ENCODE results near the gene SERPINA3.

SERPINA3 gene

GRCh38 chr14:94640721-94641631 is 28.8 kb downstream of the SERPINA3 start:
- Mint-ChIP-seq H3K4me3 (no peak overlapping the region), H3K36me3 (no peaks in the 10 kb centered on the region), H3K4me1 (peaks cover 2 to 4% of the 10 kb centered on the region in 2 donors), H3K27ac (no peak overlapping the region), H3K9me3 (peaks cover 2% of the 10 kb centered on the region in 2 donors), H3K27me3 (peaks cover 4 to 14% of the 10 kb centered on the region in 2 donors)
- ATAC-seq (replicated peaks) (no peak), DNase-seq (no peak)

GRCh38 chr14:94641632-94641955 is 29.4 kb downstream of the SERPINA3 start:
- no peak overlapping the region for H3K27ac Mint-ChIP-seq
- ATAC-seq (replicated peaks) (no peak), DNase-seq (no peak)
- peaks cover 2 to 4% of the 10 kb centered on the region in 2 donors for H3K4me1 Mint-ChIP-seq
- H3K36me3 Mint-ChIP-seq: no peaks in the 10 kb centered on the region
- H3K9me3 Mint-ChIP-seq: peaks cover 2 to 4% of the 10 kb centered on the region in 2 donors
- peaks cover 4 to 14% of the 10 kb centered on the region in 2 donors for H3K27me3 Mint-ChIP-seq
- no peak overlapping the region for H3K4me3 Mint-ChIP-seq

GRCh38 chr14:94643316-94644101 is 31.3 kb downstream of the SERPINA3 start:
- Mint-ChIP-seq H3K4me1 (peaks cover 2 to 4% of the 10 kb centered on the region in 2 donors), H3K27ac (no peak overlapping the region), H3K36me3 (no peaks in the 10 kb centered on the region), H3K4me3 (no peak overlapping the region), H3K9me3 (peaks cover 2 to 4% of the 10 kb centered on the region in 2 donors), H3K27me3 (peaks cover 4 to 14% of the 10 kb centered on the region in 2 donors)
- ATAC-seq (replicated peaks) (no peak), DNase-seq (no peak)

DNA sequence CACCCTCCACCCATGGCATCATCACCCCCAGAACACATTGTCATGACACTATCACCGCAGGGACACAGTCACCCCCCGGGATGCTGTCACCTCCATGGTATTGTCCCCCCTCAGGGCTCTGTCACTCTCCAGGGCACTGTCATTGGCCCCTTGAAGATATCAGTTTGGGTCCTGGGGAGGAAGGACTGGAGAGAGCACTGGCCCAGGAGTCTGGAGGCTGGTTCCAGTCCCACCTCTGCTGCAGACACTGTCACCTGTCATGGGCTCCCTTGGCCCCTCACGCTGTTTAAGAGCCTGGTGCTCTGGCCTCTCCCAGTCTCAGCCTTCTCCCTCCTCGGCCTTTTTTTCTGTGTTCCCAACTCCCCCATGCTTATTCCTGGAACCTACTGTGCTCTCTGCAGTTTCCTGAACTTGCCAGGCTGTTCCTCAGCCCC is 31.9 kb downstream of the SERPINA3 start:
- Mint-ChIP-seq H3K27ac (no peak overlapping the region), H3K4me3 (no peak overlapping the region), H3K27me3 (peaks cover 4 to 14% of the 10 kb centered on the region in 2 donors), H3K36me3 (no peaks in the 10 kb centered on the region), H3K9me3 (peaks cover 0 to 4% of the 10 kb centered on the region in 2 donors), H3K4me1 (no peaks in the 10 kb centered on the region)
- no peak for DNase-seq
- ATAC-seq (replicated peaks): no peak

DNA sequence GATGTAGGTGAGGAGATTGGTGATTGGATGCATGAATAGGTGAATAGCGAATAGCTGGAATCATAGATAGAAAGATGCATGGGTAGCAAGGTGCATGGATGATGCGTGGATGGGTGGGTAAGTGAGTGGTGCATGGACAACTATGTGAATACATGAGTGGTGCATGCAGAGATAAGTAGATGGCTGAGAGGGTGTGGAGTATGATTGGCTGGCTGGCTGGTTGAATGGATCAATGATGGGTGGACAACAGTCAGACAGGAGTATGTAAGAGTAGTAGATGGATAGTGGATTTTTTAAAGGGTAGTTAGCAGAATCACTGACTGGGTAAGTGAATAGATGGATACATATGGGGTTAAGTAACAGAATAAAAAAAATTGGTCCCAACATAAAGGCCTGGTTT is 33.9 kb downstream of the SERPINA3 start:
- no peak for DNase-seq
- H3K9me3 Mint-ChIP-seq: peaks cover 0 to 4% of the 10 kb centered on the region in 2 donors
- no peak overlapping the region for H3K27ac Mint-ChIP-seq
- ATAC-seq (replicated peaks): no peak
- peaks cover 0 to 14% of the 10 kb centered on the region in 2 donors for H3K27me3 Mint-ChIP-seq
- no peaks in the 10 kb centered on the region for H3K36me3 Mint-ChIP-seq
- no peaks in the 10 kb centered on the region for H3K4me1 Mint-ChIP-seq
- no peak overlapping the region for H3K4me3 Mint-ChIP-seq

GRCh38 chr14:94646481-94646880 is 34.3 kb downstream of the SERPINA3 start:
- Mint-ChIP-seq H3K9me3 (peaks cover 0 to 4% of the 10 kb centered on the region in 2 donors), H3K27me3 (peaks cover 0 to 14% of the 10 kb centered on the region in 2 donors), H3K27ac (no peak overlapping the region), H3K4me1 (no peaks in the 10 kb centered on the region), H3K4me3 (no peak overlapping the region), H3K36me3 (no peaks in the 10 kb centered on the region)
- DNase-seq (no peak), ATAC-seq (replicated peaks) (no peak)

DNA sequence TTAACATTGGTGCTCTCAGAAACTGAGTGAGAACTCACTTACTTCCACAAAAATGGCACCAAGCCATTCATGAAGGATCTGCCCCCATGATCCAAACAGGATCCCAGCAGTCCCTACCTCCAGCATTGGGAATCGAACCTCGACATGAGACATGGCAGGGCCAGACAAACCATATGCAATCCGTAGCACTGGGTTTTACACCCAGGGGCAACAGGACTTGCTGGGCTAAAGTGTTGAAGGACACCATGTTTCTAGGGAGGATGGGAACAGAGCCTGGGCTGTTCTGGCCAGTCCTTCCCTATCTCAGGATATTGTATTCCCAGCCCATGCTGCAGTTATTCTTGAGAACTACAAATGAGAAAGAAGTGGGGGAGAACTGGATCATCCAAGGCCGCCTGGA is 36.6 kb downstream of the SERPINA3 start:
- Mint-ChIP-seq H3K4me1 (no peaks in the 10 kb centered on the region), H3K9me3 (peaks cover 0 to 4% of the 10 kb centered on the region in 2 donors), H3K4me3 (no peak overlapping the region), H3K27me3 (peaks cover 0 to 14% of the 10 kb centered on the region in 2 donors), H3K36me3 (no peaks in the 10 kb centered on the region), H3K27ac (no peak overlapping the region)
- DNase-seq (no peak), ATAC-seq (replicated peaks) (no peak)

GRCh38 chr14:94649543-94650443 is 37.6 kb downstream of the SERPINA3 start:
- Mint-ChIP-seq H3K27ac (no peak overlapping the region), H3K36me3 (no peaks in the 10 kb centered on the region), H3K27me3 (peaks cover 0 to 6% of the 10 kb centered on the region in 2 donors), H3K9me3 (peaks cover 0 to 4% of the 10 kb centered on the region in 2 donors), H3K4me1 (no peaks in the 10 kb centered on the region), H3K4me3 (no peak overlapping the region)
- DNase-seq (no peak), ATAC-seq (replicated peaks) (no peak)

DNA sequence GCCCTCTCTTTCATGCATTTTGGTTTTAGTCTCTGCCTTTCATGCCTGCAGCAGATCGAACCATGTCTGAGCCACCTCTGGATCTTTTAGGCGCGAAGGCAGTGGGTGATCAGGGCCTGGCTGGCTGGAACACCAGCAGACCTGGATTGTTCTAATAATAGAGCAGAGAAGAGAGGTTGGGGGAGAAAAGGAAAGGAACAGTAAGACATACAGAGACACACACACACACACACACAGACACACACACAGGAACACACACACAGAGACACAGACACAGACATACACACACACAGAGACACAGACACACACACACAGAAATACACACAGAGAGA is 38.2 kb downstream of the SERPINA3 start:
- no peak overlapping the region for H3K4me3 Mint-ChIP-seq
- H3K36me3 Mint-ChIP-seq: no peaks in the 10 kb centered on the region
- no peaks in the 10 kb centered on the region for H3K4me1 Mint-ChIP-seq
- DNase-seq (no peak), ATAC-seq (replicated peaks) (no peak)
- peaks cover 0 to 4% of the 10 kb centered on the region in 2 donors for H3K9me3 Mint-ChIP-seq
- no peak overlapping the region for H3K27ac Mint-ChIP-seq
- peaks cover 0 to 6% of the 10 kb centered on the region in 2 donors for H3K27me3 Mint-ChIP-seq

DNA sequence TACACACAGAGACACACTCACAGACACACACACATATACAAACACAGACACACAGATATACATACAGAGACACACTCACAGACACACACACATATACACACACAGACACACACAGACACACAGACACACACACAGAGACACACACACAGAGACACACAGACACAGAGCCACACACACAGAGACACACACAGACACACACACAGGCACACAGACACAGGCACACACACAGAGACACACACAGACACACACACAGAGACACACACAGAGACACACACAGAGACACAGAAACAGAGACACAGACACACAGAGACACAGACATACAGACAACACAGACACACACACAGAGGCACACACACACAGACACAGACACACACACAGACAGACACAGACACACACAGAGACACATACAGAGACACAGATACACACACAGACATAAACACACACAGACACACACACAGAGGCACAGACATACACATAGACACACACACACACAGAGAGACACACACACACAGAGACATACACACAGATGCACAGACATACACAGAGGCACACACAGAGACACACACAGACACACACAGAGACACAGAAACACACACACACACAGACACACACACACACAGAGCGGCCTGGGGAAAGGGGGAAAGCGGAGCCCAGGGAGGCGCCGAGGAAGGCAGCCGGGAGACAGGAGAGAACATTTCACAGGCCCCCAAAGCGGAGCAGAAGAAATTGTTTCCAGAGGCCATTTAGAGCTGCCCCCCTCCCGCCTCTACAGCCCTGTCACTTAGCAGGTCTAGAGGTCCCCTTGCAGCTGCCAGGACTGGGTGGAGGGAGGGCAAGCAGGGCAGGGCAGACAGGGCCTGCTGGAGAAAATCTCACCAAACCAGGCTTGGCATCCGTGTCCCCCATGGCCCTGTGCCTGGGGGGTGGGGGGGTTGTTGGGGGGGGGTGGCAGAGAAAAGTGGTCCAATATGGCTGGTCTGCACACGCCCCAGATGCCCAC is 38.9 kb downstream of the SERPINA3 start:
- H3K4me3 Mint-ChIP-seq: no peak overlapping the region
- no peaks in the 10 kb centered on the region for H3K36me3 Mint-ChIP-seq
- H3K4me1 Mint-ChIP-seq: no peaks in the 10 kb centered on the region
- no peak overlapping the region for H3K27ac Mint-ChIP-seq
- ATAC-seq (replicated peaks): no peak
- no peaks in the 10 kb centered on the region for H3K27me3 Mint-ChIP-seq
- H3K9me3 Mint-ChIP-seq: peaks cover 0 to under 1% of the 10 kb centered on the region in 2 donors
- DNase-seq: no peak

DNA sequence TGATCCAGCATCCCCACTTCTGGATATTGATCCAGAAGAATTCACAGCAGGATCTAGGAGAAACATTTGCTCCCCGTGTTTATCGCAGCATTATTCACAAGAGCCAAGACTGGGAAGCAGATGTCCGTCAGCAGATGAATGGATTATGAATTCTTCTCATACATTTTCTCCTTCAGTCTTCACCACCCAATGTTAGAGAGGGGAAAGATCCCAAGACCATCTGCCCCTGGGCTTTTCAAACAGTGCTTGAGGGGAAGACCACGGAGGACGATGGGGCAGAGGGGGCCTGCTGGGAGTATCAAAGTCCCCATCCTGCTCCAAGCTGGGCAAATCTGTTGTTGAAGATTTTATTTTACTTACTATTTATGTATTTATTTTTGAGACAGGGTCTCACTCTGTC is 41.1 kb downstream of the SERPINA3 start:
- DNase-seq (no peak), ATAC-seq (replicated peaks) (no peak)
- Mint-ChIP-seq H3K36me3 (no peaks in the 10 kb centered on the region), H3K27me3 (no peaks in the 10 kb centered on the region), H3K4me1 (no peaks in the 10 kb centered on the region), H3K9me3 (no peaks in the 10 kb centered on the region), H3K4me3 (no peak overlapping the region), H3K27ac (no peak overlapping the region)

GRCh38 chr14:94654071-94654861 is 42.1 kb downstream of the SERPINA3 start:
- no peak for DNase-seq

More at GRCh38 chr14:94654071-94654861, 42.1 kb downstream of the SERPINA3 start:
- Mint-ChIP-seq H3K27ac (no peak overlapping the region), H3K36me3 (no peaks in the 10 kb centered on the region), H3K9me3 (no peaks in the 10 kb centered on the region), H3K27me3 (no peaks in the 10 kb centered on the region), H3K4me3 (no peak overlapping the region), H3K4me1 (no peaks in the 10 kb centered on the region)
- no peak for ATAC-seq (replicated peaks)

All from stimulated activated naive B cell treated with anti-CD40 and anti-IgM and Interleukin-4, amounts not matched to agents 10 μg/mL and 1 μg/mL and 100 μg/mL, for 72 hours (primary cell).